HCT116 (cell line): Measurements from ENCODE around the gene SLC25A1. TPM values are rescaled to one million over a fixed set of nuclear protein-coding genes. Genes with fewer than 3 reads are reported as not detected.

Source experiments
- ATAC-seq: fragments of 200-7000 bp; cut with Tn5 transposase; 2 replicates; pipeline ENCODE4 v1.9.1; 2020; ENCODE audit warnings: mild to moderate bottlenecking, moderate library complexity
- BruUV-seq: library from RNA; stranded (reverse); fragments of 400-500 nt; replicated peaks from 2 replicates; lab custom pipeline; 2021; lab: Mats Ljungman, UMichigan
- CTCF ChIA-PET: fragments of 300-600 bp; sonication (Branson Sonifier 250); formaldehyde crosslinking; loops from one replicate; lab custom pipeline; 2021; ENCODE audit warnings: antibody characterized with exemption; lab: Charles Lee
- POLR2A ChIA-PET: fragments of 300-600, 350-600 bp; sonication (Branson Sonifier 250); formaldehyde crosslinking; loops from one replicate; lab custom pipeline; 2021; ENCODE audit warnings: antibody characterized with exemption; lab: Charles Lee
- RAD21 ChIA-PET, 2 experiments: fragments of 300-600 bp; sonication (Branson Sonifier 250); formaldehyde crosslinking; loops; one replicate each; lab custom pipeline; 2023; ENCODE audit warnings: low total read pairs in 2 of 2; ENCODE audit not compliant: uncharacterized antibody in 2 of 2, unreplicated experiment in 2 of 2, low non-redundant PET in 1 of 2; lab: Charles Lee
- DNase-seq: peaks from one replicate; pipeline ENCODE4 v3.0.0-alpha.2; 2010; ENCODE audit warnings: low read depth, low spot score
- H2AFZ ChIP-seq: fragments of 200-600 bp; shearing (Covaris generic), sonication (generic); 2 replicates; pipeline ENCODE4 v1.6.1; 2017; ENCODE audit warnings: low read depth, mixed run types, mixed read lengths, antibody characterized with exemption, low read length; ENCODE audit not compliant: poor library complexity, severe bottlenecking
- H3K27ac ChIP-seq: 2 replicates; pipeline ENCODE4 v1.5.1; 2012; ENCODE audit warnings: low read depth, low read length
- H3K27me3 ChIP-seq: fragments of 200-600 bp; sonication (generic); 2 replicates; pipeline ENCODE4 v1.6.1; 2016; ENCODE audit warnings: mixed run types, low read length, mixed read lengths; ENCODE audit not compliant: insufficient read depth
- H3K36me3 ChIP-seq, 2 experiments: fragments of 200-500 bp in 1 of 2; fragments of 200-600 bp in 1 of 2; sonication (Bioruptor generic) in 1 of 2; sonication (generic) in 1 of 2; 2 replicates each; pipeline versions ENCODE4 v1.5.1 to v1.6.1; 2014 to 2016; ENCODE audit warnings: low read length in 2 of 2, inconsistent platforms in 1 of 2, mixed read lengths in 1 of 2, mixed run types in 1 of 2; ENCODE audit not compliant: insufficient read depth in 2 of 2, control insufficient read depth in 1 of 2
- H3K4me1 ChIP-seq, 2 experiments: fragments of 200-600 bp in 1 of 2; sonication (generic) in 1 of 2; 2 replicates each; pipeline versions ENCODE4 v1.5.1 to v1.6.1; 2012 to 2017; ENCODE audit warnings: low read length in 2 of 2, inconsistent platforms in 1 of 2, mild to moderate bottlenecking in 1 of 2, mixed read lengths in 1 of 2, mixed run types in 1 of 2, moderate library complexity in 1 of 2; ENCODE audit not compliant: insufficient read depth in 2 of 2, control insufficient read depth in 1 of 2
- H3K4me2 ChIP-seq: fragments of 200-600 bp; sonication (generic); 2 replicates; pipeline ENCODE4 v1.6.1; 2017; ENCODE audit warnings: mixed run types, low read length, mixed read lengths
- H3K4me3 ChIP-seq, 2 experiments: fragments of 200-600 bp in 1 of 2; sonication (generic) in 1 of 2; replicated peaks in 1 of 2; 2 replicates each; pipeline ENCODE4 v1.5.1; 2011 to 2016; ENCODE audit warnings: low read length in 2 of 2, control low read depth in 1 of 2, low read depth in 1 of 2, mild to moderate bottlenecking in 1 of 2, mixed read lengths in 1 of 2, mixed run types in 1 of 2
- H3K79me2 ChIP-seq: fragments of 200-600 bp; sonication (generic); 2 replicates; pipeline ENCODE4 v1.6.1; 2017; ENCODE audit warnings: mild to moderate bottlenecking, mixed run types, low read length, moderate library complexity, mixed read lengths; ENCODE audit not compliant: insufficient read depth
- H3K9ac ChIP-seq: fragments of 200-600 bp; sonication (generic); 2 replicates; pipeline ENCODE4 v1.6.1; 2016; ENCODE audit warnings: low read length, mixed read lengths
- H3K9me2 ChIP-seq: fragments of 200-600 bp; sonication (generic), shearing (Covaris generic); 2 replicates; pipeline ENCODE4 v1.6.1; 2017; ENCODE audit warnings: mixed run types, mild to moderate bottlenecking, moderate library complexity; ENCODE audit not compliant: insufficient read depth
- H3K9me3 ChIP-seq, 2 experiments: fragments of 200-500 bp in 1 of 2; fragments of 200-600 bp in 1 of 2; sonication (Bioruptor generic) in 1 of 2; sonication (generic) in 1 of 2; 2 replicates each; pipeline ENCODE4 v1.6.1; 2014 to 2017; ENCODE audit warnings: low read length in 2 of 2, mixed read lengths in 2 of 2, inconsistent platforms in 1 of 2, low read depth in 1 of 2, mild to moderate bottlenecking in 1 of 2, mixed run types in 1 of 2, moderate library complexity in 1 of 2; ENCODE audit not compliant: control insufficient read depth in 1 of 2, insufficient read depth in 1 of 2
- H4K20me1 ChIP-seq: fragments of 200-600 bp; sonication (generic), shearing (Covaris generic); 2 replicates; pipeline ENCODE4 v1.6.1; 2017; ENCODE audit warnings: mixed run types, mild to moderate bottlenecking, moderate library complexity; ENCODE audit not compliant: insufficient read depth
- CBX3 ChIP-seq: IDR thresholded peaks from 2 replicates; pipeline ENCODE4 v1.6.1; 2012; ENCODE audit warnings: low read depth
- ELF1 ChIP-seq: IDR thresholded peaks from 2 replicates; pipeline ENCODE4 v1.6.1; 2012; ENCODE audit warnings: low read depth, borderline replicate concordance
- EZH2 ChIP-seq: fragments of 200-600 bp; sonication (generic); IDR thresholded peaks from 2 replicates; pipeline ENCODE4 v1.6.1; 2017; ENCODE audit warnings: antibody characterized with exemption, mixed run types
- EZH2phosphoT487 ChIP-seq: fragments of 200-600 bp; IDR thresholded peaks from 2 replicates; pipeline ENCODE4 v1.6.1; 2018; ENCODE audit warnings: antibody characterized with exemption, borderline replicate concordance
- MAX ChIP-seq: IDR thresholded peaks from 2 replicates; pipeline ENCODE4 v1.6.1; 2012
- RAD21 ChIP-seq: IDR thresholded peaks from 2 replicates; pipeline ENCODE4 v1.6.1; 2012; ENCODE audit warnings: low read depth, mild to moderate bottlenecking
- SRF ChIP-seq: IDR thresholded peaks from 2 replicates; pipeline ENCODE4 v1.6.1; 2012; ENCODE audit warnings: low read depth
- YY1 ChIP-seq: IDR thresholded peaks from 2 replicates; pipeline ENCODE4 v1.6.1; 2011; ENCODE audit warnings: low read length, low read depth, moderate library complexity, mild to moderate bottlenecking; ENCODE audit not compliant: insufficient replicate concordance; ENCODE audit errors: extremely low read depth
- ZFX ChIP-seq: fragments of 450-650 bp; IDR thresholded peaks from 2 replicates; pipeline ENCODE4 v1.6.1; 2017
- ZNF274 ChIP-seq: fragments of 200-500 bp; sonication (Bioruptor generic); IDR thresholded peaks from 2 replicates; pipeline ENCODE4 v1.6.1; 2014; ENCODE audit warnings: mild to moderate bottlenecking, low read depth, low read length, inconsistent platforms
- intact Hi-C: fragments of 100-400 bp; cut with micrococcal nuclease; formaldehyde crosslinking; loops from 2 replicates; pipeline ENCODE4 v1.10.0; 2022
- total RNA-seq: library from RNA; stranded (reverse); gene quantifications from one replicate; pipeline ENCODE4 v1.2.1, GENCODE V29; 2021; ENCODE audit not compliant: unreplicated experiment
- TF ChIP-seq, protein P1 (sequence below): IDR thresholded peaks from 2 replicates; pipeline ENCODE4 v1.6.1; 2012
- TF ChIP-seq, protein P2 (sequence below): IDR thresholded peaks from 2 replicates; pipeline ENCODE4 v1.6.1; 2011; ENCODE audit warnings: mild to moderate bottlenecking, low read length, moderate library complexity; ENCODE audit not compliant: insufficient replicate concordance; ENCODE audit errors: extremely low read depth

The SLC25A1 gene
- total RNA-seq, 1 experiment from 2014 or later, result 146 TPM

DNA sequence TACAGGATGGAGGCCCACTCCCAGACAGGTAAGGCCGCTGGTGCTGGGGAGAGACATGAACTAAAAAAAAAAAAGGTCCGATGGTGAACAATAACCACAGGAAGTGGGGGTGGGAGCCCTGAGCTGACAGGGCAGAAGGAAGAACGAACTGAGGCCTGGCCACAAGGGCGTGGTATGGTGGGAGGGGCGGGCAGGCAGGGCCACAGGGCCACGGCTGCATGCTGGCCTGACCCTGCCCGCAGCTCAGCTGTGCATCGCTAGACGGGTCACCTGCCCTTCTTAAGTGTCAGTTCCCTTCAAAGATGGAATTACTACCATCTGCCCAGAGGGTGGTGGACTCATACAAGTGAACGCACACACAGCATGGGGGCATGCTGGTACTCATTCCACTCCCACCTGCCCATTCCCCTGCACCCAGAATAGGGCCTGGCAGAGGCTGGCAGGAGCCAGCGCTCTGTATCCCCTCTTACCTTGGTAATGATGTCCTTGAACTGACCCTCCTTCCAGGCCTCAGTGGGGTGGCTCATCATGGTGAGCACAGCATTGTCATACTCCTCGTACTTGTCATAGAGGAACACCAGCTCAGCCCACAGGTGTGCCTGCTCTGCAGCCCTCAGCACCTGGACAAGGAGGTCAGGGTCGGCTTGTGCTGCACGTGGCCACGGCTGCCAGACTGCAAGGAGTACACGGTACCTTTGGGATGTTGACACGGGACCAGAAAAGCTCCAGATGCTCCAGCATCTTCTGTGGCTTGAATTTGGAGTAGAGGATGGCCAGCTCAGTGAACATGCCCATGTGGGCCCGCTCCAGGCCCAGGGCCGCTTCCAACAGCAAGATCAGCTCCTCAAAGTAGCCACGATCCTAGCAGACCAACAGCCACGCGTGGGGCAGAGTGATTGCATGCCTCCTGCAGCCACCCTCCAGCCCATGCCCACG, 17.5 kb upstream of the SLC25A1 start:
- Histone ChIP-seq H3K27ac (no peak overlapping the region), H3K4me3 (no peak overlapping the region), H2AFZ (no peak overlapping the region), H4K20me1 (no peaks in the 10 kb centered on the region), H3K79me2 (no peaks in the 10 kb centered on the region), H3K27me3 (no peaks in the 10 kb centered on the region), H3K9me2 (no peaks in the 10 kb centered on the region), H3K36me3 (no peaks in the 10 kb centered on the region), H3K4me1 (no peaks in the 10 kb centered on the region), H3K9ac (no peak overlapping the region), H3K9me3 (no peaks in the 10 kb centered on the region), H3K4me2 (no peak overlapping the region)
- CTCF ChIA-PET, result no interaction called here
- TF ChIP-seq, protein P1, sequence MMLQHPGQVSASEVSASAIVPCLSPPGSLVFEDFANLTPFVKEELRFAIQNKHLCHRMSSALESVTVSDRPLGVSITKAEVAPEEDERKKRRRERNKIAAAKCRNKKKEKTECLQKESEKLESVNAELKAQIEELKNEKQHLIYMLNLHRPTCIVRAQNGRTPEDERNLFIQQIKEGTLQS, result no peak
- TF ChIP-seq ZFX (no peak), YY1 (no peak)
- BruUV-seq, result no TSS peak
- RAD21 ChIA-PET, result no interaction called here
- no peak for DNase-seq
- intact Hi-C loops, result no loop called here
- no peak for ATAC-seq
- POLR2A ChIA-PET, result no interaction called here

DNA sequence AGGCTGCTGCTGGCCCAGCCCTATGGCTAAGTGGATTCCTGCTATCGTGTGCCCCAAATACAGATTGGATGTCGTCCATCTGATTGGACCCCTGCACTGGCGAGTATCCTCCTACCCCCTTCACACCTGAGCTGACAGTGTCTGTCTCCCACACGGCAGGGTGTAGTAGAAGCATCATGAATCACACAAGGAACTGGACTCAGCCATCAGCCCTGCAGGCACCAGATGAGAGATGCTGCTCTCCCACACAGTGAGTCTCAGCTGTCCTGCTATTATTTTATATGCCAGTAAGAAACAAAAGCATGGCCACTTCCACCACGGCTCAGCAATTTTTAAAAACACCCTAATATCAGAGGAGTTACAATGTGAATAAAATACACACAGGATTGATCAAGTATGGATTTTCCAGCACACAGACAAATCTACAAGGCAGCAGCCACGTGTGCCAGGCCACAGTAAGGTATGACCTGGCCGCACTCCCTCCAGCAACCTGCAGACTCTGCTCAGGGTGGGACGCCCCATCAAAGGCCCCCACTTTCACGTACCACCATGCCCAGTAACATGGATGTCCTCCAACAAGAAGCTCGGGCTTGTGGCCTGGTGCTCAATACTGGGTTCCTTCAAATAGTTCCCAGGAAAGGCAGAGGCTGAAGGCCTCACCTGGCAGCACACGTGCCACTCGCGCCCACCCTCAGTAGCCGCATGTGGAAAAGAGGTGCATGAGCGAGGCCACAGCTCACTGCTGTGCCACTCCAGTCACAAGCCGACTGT, 16.4 kb upstream of the SLC25A1 start:
- RAD21 ChIA-PET, result no interaction called here
- TF ChIP-seq ZNF274 (no peak), EZH2phosphoT487 (no peak), YY1 (no peak), ELF1 (no peak), SRF (no peak), ZFX (no peak), CBX3 (no peak), RAD21 (no peak), MAX (no peak), EZH2 (no peak)
- TF ChIP-seq, protein P2, sequence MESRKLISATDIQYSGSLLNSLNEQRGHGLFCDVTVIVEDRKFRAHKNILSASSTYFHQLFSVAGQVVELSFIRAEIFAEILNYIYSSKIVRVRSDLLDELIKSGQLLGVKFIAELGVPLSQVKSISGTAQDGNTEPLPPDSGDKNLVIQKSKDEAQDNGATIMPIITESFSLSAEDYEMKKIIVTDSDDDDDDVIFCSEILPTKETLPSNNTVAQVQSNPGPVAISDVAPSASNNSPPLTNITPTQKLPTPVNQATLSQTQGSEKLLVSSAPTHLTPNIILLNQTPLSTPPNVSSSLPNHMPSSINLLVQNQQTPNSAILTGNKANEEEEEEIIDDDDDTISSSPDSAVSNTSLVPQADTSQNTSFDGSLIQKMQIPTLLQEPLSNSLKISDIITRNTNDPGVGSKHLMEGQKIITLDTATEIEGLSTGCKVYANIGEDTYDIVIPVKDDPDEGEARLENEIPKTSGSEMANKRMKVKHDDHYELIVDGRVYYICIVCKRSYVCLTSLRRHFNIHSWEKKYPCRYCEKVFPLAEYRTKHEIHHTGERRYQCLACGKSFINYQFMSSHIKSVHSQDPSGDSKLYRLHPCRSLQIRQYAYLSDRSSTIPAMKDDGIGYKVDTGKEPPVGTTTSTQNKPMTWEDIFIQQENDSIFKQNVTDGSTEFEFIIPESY, result no peak

More for the DNA sequence above, 16.4 kb upstream of the SLC25A1 start:
- ChIA-PET POLR2A (no interaction called here), CTCF (no interaction called here)
- H3K9me3 ChIP-seq, result no peaks in the 10 kb centered on the region
- H3K4me3 ChIP-seq, result no peak overlapping the region
- H3K79me2 ChIP-seq, result no peaks in the 10 kb centered on the region
- H4K20me1 ChIP-seq, result no peaks in the 10 kb centered on the region
- no peak overlapping the region for H2AFZ ChIP-seq
- no peak for DNase-seq
- no peak overlapping the region for H3K4me2 ChIP-seq
- H3K4me1 ChIP-seq, result no peaks in the 10 kb centered on the region
- H3K27me3 ChIP-seq, result no peaks in the 10 kb centered on the region
- no peaks in the 10 kb centered on the region for H3K36me3 ChIP-seq
- no peaks in the 10 kb centered on the region for H3K9me2 ChIP-seq
- no peak for ATAC-seq
- no peak overlapping the region for H3K27ac ChIP-seq
- H3K9ac ChIP-seq, result no peak overlapping the region
- intact Hi-C loops, result no loop called here
- BruUV-seq, result no TSS peak
